Adrenal gland (tissue), 12 donors: Measurements from ENCODE around the gene DAZAP1. TPM values are rescaled to one million over a fixed set of nuclear protein-coding genes. Genes with fewer than 3 reads are reported as not detected.
A peak's percentile ranks its signal among the peaks of the same experiment; 100 is the strongest.

Source experiments
- DNase-seq, 7 donors: peaks; one replicate each; pipeline ENCODE4 v3.0.0-alpha.2; 2019 to 2020
- H3K27ac ChIP-seq, 5 donors: fragments of 200-600 bp; sonication (generic) in 4 of 5; 1 replicate in 3 of 5; 2 replicates in 2 of 5; pipeline versions ENCODE4 v1.5.1 to v1.8.0; 2016 to 2020; ENCODE audit warnings: mild to moderate bottlenecking in 1 of 5
- H3K27me3 ChIP-seq: fragments of 200-600 bp; 2 replicates; pipeline ENCODE4 v1.8.0; 2021
- H3K36me3 ChIP-seq, 2 donors: fragments of 200-600 bp; replicated peaks in 1 of 2; 1 replicate in 1 of 2; 2 replicates in 1 of 2; pipeline versions ENCODE4 v1.5.1 to v1.8.0; 2018 to 2022
- H3K4me1 ChIP-seq, 2 donors: fragments of 200-600 bp; replicated peaks in 1 of 2; 1 replicate in 1 of 2; 2 replicates in 1 of 2; pipeline versions ENCODE4 v1.5.1 to v1.8.0; 2018 to 2021
- H3K4me3 ChIP-seq, 4 donors: fragments of 200-600 bp; sonication (generic) in 3 of 4; one replicate each; pipeline ENCODE4 v1.5.1; 2016 to 2018
- H3K9me3 ChIP-seq, 3 donors: fragments of 200-600 bp; sonication (generic) in 1 of 3; replicated peaks in 1 of 3; 1 replicate in 2 of 3; 2 replicates in 1 of 3; pipeline versions ENCODE4 v1.5.1 to v1.8.0; 2016 to 2021
- POLR2A ChIP-seq, 2 donors: fragments of 450-650 bp; IDR thresholded peaks; one replicate each; pipeline ENCODE4 v1.6.1; 2017; ENCODE audit warnings: antibody characterized with exemption in 2 of 2, mild to moderate bottlenecking in 2 of 2, moderate library complexity in 1 of 2
- WGBS, 4 donors: extraction: QIAGEN DNeasy Blood & Tissue Kit in 2 of 4; methylation state at CpG; one replicate each; pipeline versions ENCODE4 v1.1.5 to v1.1.7; 2013 to 2017; 5-methylcytosine and 5-hydroxymethylcytosine counted together
- intact Hi-C, 2 donors: fragments of 100-400 bp; cut with DNase I; formaldehyde crosslinking; loops; one replicate each; pipeline versions ENCODE4 v1.14.1 to v1.15.0; 2022 to 2023
- polyA plus RNA-seq, 3 donors: library from polyadenylated mRNA; stranded (reverse); fragments of 200-250 nt in 2 of 3; fragments of 350-450 nt in 1 of 3; fragmentation: Illumina TruSeq in 1 of 3; extraction: RNeasy Lipid Tissue Mini Kit (QIAGEN cat#74804) in 1 of 3; gene quantifications; one replicate each; pipeline ENCODE4 v1.2.3, GENCODE V29; 2013 to 2014
- total RNA-seq, 9 donors: library from RNA; depleted of rRNA in 4 of 9; stranded (reverse); fragments of >200 nt in 4 of 9; fragments of 120-200 nt in 1 of 9; fragmentation: NEBNext Ultra II Directional in 1 of 9; extraction: Animal tissue kit (Norgen Biotek cat#: 25700) in 1 of 9; gene quantifications; one replicate each; pipeline versions ENCODE4 v1.1.0 to v1.2.4, GENCODE V29; 2013 to 2023
- TF ChIP-seq, protein P1 (sequence below), 6 experiments: fragments of 450-650 bp in 4 of 6; fragments of 200-600 bp in 2 of 6; sonication (generic) in 1 of 6; IDR thresholded peaks; 1 replicate in 5 of 6; 2 replicates in 1 of 6; pipeline versions ENCODE4 v1.5.1 to v1.8.0; 2016 to 2021; ENCODE audit warnings: antibody characterized with exemption in 6 of 6, mild to moderate bottlenecking in 2 of 6, moderate library complexity in 1 of 6
- donor health status: healthy with polysubstance abuse.
- donor health status: Bipolar disorder and iron deficiency.
- donor health status: DM: yes; HTN: yes; CAD: no.
- donor health status: DM: no; HTN: no; CAD: no.
- donor health status: DM: no; HTN: no; CAD: no.
- donor health status: DM: yes; HTN: yes; CAD: no.

DAZAP1 gene
- total and polyA plus RNA-seq, 12 donors = 11.5 to 117 (median 53.1) TPM

DNA sequence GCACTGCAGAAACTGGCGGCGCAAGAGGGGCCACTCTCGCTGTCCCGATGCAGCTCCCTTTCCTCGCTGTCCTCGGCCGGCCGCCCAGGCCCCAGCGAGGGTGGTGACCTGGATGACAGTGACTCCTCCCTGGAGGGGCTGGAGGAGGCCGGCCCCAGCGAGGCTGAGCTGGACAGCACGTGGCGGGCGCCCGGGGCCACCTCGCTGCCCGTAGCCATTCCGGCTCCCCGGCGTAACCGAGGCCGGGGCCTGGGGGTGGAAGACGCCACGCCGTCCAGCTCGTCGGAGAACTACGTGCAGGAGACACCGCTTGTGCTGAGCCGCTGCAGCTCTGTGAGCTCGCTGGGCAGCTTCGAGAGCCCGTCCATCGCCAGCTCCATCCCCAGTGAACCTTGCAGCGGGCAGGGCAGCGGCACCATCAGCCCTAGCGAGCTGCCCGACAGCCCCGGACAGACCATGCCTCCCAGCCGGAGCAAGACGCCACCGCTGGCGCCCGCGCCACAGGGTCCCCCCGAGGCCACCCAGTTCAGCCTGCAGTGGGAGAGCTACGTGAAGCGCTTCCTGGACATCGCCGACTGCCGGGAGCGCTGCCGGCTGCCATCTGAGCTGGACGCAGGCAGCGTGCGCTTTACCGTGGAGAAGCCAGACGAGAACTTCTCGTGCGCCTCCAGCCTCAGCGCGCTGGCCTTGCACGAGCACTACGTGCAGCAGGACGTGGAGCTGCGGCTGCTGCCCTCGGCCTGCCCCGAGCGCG, 59.3 kb downstream of the DAZAP1 start:
- no peak overlapping the region for H3K27ac ChIP-seq
- WGBS, 4 donors = 0 to 31% (median 28%) methylated on average over 5 to 70 of the region's 70 CpGs; no CpG with 5 or more reads in 1 of the 4 donors
- H3K4me1 ChIP-seq = peaks cover 15 to 45% of the 10 kb centered on the region in 2 donors
- no peak overlapping the region for H3K4me3 ChIP-seq
- no peaks in the 10 kb centered on the region for H3K36me3 ChIP-seq
- H3K9me3 ChIP-seq = no peaks in the 10 kb centered on the region
- no peak for DNase-seq
- intact Hi-C loops = no loop called here
- TF ChIP-seq POLR2A (IDR thresholded peaks at IDR 0.05) = no peak
- TF ChIP-seq, protein P1, sequence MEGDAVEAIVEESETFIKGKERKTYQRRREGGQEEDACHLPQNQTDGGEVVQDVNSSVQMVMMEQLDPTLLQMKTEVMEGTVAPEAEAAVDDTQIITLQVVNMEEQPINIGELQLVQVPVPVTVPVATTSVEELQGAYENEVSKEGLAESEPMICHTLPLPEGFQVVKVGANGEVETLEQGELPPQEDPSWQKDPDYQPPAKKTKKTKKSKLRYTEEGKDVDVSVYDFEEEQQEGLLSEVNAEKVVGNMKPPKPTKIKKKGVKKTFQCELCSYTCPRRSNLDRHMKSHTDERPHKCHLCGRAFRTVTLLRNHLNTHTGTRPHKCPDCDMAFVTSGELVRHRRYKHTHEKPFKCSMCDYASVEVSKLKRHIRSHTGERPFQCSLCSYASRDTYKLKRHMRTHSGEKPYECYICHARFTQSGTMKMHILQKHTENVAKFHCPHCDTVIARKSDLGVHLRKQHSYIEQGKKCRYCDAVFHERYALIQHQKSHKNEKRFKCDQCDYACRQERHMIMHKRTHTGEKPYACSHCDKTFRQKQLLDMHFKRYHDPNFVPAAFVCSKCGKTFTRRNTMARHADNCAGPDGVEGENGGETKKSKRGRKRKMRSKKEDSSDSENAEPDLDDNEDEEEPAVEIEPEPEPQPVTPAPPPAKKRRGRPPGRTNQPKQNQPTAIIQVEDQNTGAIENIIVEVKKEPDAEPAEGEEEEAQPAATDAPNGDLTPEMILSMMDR (IDR thresholded peaks at IDR 0.05) = no peak
- H3K27me3 ChIP-seq = peaks cover 53% of the 10 kb centered on the region

DNA sequence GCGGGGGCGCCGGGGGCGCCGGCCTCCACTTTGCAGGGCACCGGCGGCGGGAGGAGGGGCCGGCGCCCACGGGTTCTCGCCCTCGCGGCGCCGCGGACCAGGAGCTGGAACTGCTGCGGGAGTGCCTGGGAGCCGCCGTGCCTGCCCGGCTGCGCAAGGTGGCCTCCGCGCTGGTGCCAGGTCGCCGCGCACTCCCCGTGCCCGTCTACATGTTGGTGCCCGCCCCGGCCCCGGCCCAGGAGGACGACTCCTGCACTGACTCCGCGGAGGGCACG, 59.8 kb downstream of the DAZAP1 start:
- Histone ChIP-seq H3K27me3 (peaks cover 58% of the 10 kb centered on the region), H3K4me3 (no peak overlapping the region), H3K4me1 (peaks cover 15 to 50% of the 10 kb centered on the region in 2 donors), H3K27ac (no peak overlapping the region), H3K9me3 (no peaks in the 10 kb centered on the region), H3K36me3 (no peaks in the 10 kb centered on the region)
- no peak for DNase-seq
- intact Hi-C loops = no loop called here
- 0 to 9% (median 9%) methylated on average over 1 to 36 of the region's 36 CpGs; no CpG with 5 or more reads in 1 of the 4 donors for WGBS, 4 donors
- TF ChIP-seq, protein P1 (IDR thresholded peaks at IDR 0.05) = no peak
- TF ChIP-seq POLR2A (IDR thresholded peaks at IDR 0.05) = no peak

DNA sequence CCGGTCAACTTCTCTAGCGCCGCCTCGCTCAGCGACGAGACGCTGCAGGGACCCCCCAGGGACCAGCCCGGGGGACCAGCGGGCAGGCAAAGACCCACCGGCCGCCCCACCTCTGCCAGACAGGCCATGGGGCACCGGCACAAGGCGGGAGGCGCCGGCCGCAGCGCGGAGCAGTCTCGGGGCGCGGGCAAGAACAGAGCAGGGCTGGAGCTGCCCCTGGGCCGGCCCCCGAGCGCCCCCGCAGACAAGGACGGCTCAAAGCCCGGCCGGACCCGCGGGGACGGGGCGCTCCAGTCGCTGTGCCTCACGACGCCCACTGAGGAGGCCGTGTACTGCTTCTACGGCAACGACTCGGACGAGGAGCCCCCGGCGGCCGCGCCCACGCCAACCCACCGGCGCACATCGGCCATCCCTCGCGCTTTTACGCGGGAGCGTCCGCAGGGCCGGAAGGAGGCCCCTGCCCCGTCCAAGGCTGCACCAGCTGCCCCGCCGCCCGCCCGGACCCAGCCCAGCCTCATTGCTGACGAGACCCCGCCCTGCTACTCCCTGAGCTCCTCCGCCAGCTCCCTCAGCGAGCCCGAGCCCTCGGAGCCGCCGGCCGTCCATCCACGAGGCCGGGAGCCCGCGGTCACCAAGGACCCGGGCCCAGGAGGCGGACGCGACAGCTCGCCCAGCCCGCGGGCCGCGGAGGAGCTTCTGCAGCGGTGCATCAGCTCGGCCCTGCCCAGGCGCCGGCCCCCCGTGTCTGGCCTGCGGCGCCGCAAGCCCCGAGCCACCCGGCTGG, 60.3 kb downstream of the DAZAP1 start:
- Histone ChIP-seq H3K27me3 (peaks cover 64% of the 10 kb centered on the region), H3K4me1 (peaks cover 15 to 51% of the 10 kb centered on the region in 2 donors), H3K36me3 (no peaks in the 10 kb centered on the region), H3K4me3 (no peak overlapping the region), H3K9me3 (no peaks in the 10 kb centered on the region), H3K27ac (no peak overlapping the region)
- DNase-seq = no peak
- intact Hi-C loops = no loop called here
- WGBS, 4 donors = 5 to 13% (median 7%) methylated on average over 18 to 92 of the region's 92 CpGs; no CpG with 5 or more reads in 1 of the 4 donors
- no peak for TF ChIP-seq POLR2A (IDR thresholded peaks at IDR 0.05)
- TF ChIP-seq, protein P1 (IDR thresholded peaks at IDR 0.05) = no peak

DNA sequence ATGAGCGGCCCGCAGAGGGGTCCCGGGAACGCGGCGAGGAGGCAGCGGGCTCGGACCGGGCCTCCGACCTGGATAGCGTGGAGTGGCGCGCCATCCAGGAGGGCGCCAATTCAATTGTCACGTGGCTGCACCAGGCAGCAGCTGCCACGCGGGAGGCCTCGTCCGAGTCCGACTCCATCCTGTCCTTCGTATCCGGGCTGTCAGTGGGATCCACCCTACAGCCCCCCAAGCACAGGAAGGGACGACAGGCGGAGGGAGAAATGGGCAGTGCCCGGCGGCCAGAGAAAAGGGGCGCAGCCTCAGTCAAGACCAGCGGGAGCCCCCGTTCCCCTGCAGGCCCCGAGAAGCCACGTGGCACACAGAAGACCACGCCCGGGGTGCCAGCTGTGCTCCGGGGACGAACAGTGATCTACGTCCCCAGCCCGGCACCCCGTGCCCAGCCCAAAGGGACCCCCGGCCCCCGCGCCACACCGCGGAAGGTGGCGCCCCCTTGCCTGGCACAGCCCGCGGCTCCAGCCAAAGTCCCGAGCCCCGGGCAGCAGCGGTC, 61.0 kb downstream of the DAZAP1 start:
- no peak overlapping the region for H3K4me3 ChIP-seq
- H3K9me3 ChIP-seq = no peaks in the 10 kb centered on the region
- 3 to 18% (median 15%) methylated on average over 8 to 49 of the region's 49 CpGs for WGBS, 4 donors
- intact Hi-C loops = no loop called here
- no peak overlapping the region for H3K27ac ChIP-seq
- peaks cover 15 to 51% of the 10 kb centered on the region in 2 donors for H3K4me1 ChIP-seq
- peaks cover 70% of the 10 kb centered on the region for H3K27me3 ChIP-seq
- DNase-seq = peak in 1 of 7 donors; percentile 52
- H3K36me3 ChIP-seq = no peaks in the 10 kb centered on the region
- no peak for TF ChIP-seq POLR2A (IDR thresholded peaks at IDR 0.05)
